HG02759 (cell line): ENCODE data around the gene GPD1L.
A peak's percentile ranks its signal among the peaks of the same experiment; 100 is the strongest.

Experiments
- ATAC-seq: cut with Tn5 transposase; IDR thresholded peaks from one replicate; pipeline ENCODE4 v1.9.1; 2021; ENCODE audit warnings: mild to moderate bottlenecking, moderate library complexity; ENCODE audit not compliant: unreplicated experiment

GPD1L gene

GRCh38 chr3:32136703-32137102 is 30.3 kb downstream of the GPD1L start:
- no peak for ATAC-seq

DNA sequence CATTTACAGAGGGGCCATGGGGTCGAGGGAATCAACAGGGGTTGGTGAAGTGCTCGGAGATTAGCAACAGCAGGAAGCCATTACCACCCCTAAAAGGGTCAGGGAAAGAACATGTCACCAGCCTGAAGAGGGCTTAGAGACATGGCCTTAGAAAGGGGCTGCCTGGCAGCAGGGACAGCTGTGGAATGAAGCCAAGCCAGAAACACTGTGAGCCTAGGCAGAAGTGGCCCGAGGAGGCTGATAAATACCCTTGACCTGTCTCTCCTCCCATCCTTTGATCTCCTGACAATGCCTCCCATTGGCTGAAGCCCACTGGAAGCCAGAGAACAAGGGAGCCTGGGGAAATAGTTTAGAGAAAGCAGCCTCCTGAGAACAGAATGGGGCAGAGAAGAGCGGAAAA is 31.4 kb downstream of the GPD1L start:
- no peak for ATAC-seq

GRCh38 chr3:32138545-32139104 is 32.2 kb downstream of the GPD1L start:
- no peak for ATAC-seq

DNA sequence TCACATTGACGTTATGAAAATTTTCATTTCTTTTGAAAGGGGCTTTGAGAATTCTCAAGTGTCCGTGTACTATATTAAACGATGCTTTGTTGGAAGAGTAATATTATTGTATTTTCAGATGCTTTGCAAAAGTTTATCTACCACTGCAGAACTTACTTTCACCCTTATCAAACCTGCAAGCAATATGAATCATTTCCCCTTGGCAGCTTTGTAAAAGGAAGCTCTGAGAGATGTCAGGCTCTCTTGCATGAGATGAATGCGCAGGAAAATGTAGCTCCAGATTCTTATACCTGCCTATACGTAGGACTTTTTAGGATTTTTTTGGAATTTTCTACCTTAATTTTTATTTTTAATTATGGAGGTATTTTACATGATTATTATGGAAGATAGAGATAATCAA is 34.5 kb downstream of the GPD1L start:
- no peak for ATAC-seq

DNA sequence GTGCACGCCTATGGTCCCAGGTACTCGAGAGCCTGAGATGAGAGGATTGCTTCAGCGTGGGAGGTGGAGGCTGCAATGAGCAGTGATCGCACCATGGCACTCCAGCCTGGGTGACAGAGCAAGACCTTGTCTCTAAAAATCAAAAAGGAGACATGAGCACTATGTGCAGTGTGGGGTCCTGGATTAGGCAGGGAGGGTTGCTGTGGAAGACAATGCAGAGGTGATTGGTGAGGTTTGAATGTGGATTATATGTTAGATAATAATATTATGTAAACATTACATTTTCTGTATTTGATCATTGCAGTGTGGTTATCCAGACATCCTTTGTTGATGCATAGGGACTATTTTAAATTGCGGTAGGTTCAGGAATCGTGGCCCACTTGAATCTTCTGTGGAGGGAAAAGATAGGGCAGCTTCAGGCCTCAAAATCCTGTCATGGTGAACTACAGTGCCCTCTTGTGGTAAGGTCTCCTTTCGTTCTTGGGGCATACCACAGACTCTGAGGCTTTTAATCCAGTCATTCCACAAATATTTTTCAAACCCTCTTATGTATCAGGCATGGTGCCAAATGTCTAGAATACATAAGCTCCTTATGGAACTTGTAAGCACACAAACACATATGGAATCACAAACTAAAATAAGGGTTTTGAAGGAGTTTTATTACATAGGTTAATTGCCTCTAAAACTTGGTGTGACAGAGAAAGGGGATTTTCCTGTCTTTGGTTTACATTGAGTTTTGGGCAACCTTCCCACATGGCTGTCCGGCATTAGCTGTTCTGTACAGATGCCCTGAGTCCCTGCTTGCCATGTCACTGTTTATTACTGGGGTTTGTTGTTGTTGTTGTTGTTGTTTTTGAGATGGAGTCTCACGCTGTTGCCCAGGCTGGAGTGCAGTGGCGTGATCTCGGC is 37.7 kb downstream of the GPD1L start:
- ATAC-seq = no peak

GRCh38 chr3:32146746-32147211 is 40.4 kb downstream of the GPD1L start:
- ATAC-seq = peak; percentile 50

- ATAC-seq = no peak
Measured at GRCh38 chr3:32147509-32147908, 41.1 kb downstream of the GPD1L start.

DNA sequence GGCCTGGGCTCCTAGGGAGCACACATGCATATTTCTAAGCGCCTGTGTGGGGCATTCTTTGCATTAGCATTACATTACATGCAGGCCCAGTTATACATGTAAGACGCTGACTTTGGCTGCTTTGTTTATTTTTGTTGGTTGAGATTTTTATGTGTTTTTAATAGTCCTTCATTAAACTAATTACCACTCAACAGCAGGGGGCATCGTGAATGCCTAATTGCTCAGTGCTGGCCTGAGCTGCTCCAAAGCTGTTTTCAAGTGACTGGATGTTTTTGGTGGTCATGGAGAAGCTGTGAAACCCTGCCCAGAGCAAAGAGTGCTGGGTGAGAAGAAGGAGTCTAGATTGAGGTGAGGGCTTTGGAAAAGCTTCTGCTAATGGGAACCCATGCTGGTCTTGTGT is 41.5 kb downstream of the GPD1L start:
- no peak for ATAC-seq

- ATAC-seq = no peak
Measured at GRCh38 chr3:32148351-32148750, 41.9 kb downstream of the GPD1L start.

- no peak for ATAC-seq
Measured at GRCh38 chr3:32153414-32154204, 47.2 kb downstream of the GPD1L start.

DNA sequence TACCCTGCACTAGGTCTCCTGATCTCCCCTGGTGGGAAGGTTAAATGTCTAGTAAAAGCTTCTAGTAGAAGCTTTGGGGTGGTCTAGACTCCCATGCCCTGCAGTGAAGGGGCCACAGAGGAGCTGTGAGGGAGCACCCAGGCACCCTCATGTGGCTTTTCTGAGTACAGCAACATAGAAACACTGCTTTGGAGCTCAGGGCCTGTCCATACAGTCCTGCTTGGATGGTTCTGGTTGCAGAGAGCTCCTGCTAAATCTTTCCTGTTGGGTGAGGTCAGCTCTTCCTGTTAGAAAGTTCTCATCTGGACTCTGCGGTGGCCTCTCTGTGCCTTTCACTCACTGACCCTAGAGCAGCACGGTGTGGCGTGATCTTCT is 47.8 kb downstream of the GPD1L start:
- no peak for ATAC-seq

DNA sequence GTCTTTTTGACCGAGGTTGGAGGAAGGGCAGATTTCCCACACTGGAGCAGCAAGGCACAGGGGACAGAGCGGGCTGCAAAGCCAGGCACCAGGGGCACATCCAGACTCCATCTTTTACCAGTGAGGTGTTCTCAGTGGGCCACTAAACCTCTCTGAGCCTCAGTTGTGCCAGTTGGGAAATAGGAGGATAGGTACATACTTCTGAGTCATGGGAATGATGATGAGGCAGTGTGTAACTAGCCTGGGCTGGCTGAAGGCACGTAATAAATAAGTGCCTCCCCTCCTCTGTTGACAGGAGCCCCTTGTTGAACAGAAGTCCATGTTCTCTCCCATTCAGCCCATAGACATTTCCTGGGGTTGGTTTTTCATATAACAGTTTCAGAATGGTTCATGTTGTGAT is 48.7 kb downstream of the GPD1L start:
- no peak for ATAC-seq

GRCh38 chr3:32157600-32158264 is 51.3 kb downstream of the GPD1L start:
- ATAC-seq = no peak

- no peak for ATAC-seq
Measured at GRCh38 chr3:32160706-32161214, 54.3 kb downstream of the GPD1L start.

DNA sequence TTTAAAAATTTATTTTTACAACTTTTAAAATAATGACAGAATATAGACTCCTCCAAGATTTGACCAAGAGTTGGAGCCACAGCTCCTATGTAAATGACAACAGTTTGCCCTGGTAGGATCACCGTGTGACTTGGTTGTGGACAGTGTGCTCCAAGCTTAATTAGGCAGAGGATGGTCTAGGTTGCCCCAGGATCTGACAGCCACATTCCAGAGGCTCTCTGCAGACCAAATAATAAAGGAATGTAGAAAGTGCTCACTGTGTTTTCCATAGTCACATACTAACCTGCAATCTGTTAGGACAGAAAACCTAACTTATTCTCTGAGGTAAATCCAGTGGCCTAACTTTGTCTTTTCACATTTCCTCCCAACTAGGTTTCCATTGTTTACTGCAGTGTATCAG is 59.0 kb downstream of the GPD1L start:
- no peak for ATAC-seq

DNA sequence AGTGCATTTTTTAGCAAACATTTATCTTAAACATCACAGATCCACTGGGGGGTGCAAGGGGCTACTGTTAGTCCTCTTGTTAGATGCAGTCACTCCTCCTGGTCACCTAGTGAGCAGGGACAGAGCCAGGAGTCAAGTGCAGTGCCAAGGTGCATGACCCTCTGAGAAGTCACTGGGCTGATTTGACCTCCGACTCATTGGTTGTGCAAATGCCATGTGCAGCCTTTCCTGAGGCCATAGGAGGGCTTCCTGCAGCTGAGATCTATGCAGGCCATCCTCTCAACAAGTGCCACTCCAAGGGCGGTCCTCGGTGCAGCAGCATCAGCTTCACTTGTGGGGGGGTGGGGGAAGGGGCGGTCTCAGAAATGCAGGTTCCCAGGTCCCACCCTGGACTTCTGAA is 60.2 kb downstream of the GPD1L start:
- no peak for ATAC-seq

- no peak for ATAC-seq
Measured at GRCh38 chr3:32172420-32172819, 66.0 kb downstream of the GPD1L start.

GRCh38 chr3:32175607-32176197 is 69.3 kb downstream of the GPD1L start:
- ATAC-seq = no peak

- ATAC-seq = peak; percentile 62
Measured at GRCh38 chr3:32176989-32177701, 70.7 kb downstream of the GPD1L start.

GRCh38 chr3:32177702-32178198 is 71.3 kb downstream of the GPD1L start:
- ATAC-seq = peak; percentile 79
